ENCODE results near the gene SYCP2L.
"Not testable (repeated sequence)": the region's sequence is repeated elsewhere in the genome, so short reads cannot be mapped to it uniquely, and the experiment has no call there.

Gene SYCP2L

GRCh38 chr6:10877871-10878270 lies 9.0 kb upstream of the SYCP2L start:
- no peak for DNase-seq (ENCODE audit: low read depth in 2 of 2)
- TF ChIP-seq CTCF (IDR thresholded peaks at IDR 0.05; ENCODE audit: low read depth, low read length) = no peak
- no peak overlapping the region for H3K4me3 ChIP-seq (replicated peaks in 1 of 2; ENCODE audit: low read depth in 2 of 2, low read length in 2 of 2)

- no peak for TF ChIP-seq CTCF (IDR thresholded peaks at IDR 0.05; ENCODE audit: low read depth, low read length)
- DNase-seq (ENCODE audit: low read depth in 2 of 2) = no peak
Measured at GRCh38 chr6:10880366-10880765, 6.5 kb upstream of the SYCP2L start.

GRCh38 chr6:10882253-10882630 lies 4.6 kb upstream of the SYCP2L start:
- not testable (repeated sequence) for DNase-seq (ENCODE audit: low read depth in 2 of 2); H3K4me3 ChIP-seq (replicated peaks in 1 of 2; ENCODE audit: low read depth in 2 of 2, low read length in 2 of 2)

More at GRCh38 chr6:10880366-10880765, 6.5 kb upstream of the SYCP2L start:
- no peak overlapping the region for H3K4me3 ChIP-seq (replicated peaks in 1 of 2; ENCODE audit: low read depth in 2 of 2, low read length in 2 of 2)

GRCh38 chr6:10882657-10883171 lies 4.1 kb upstream of the SYCP2L start:
- DNase-seq (ENCODE audit: low read depth in 2 of 2) = no peak
- H3K4me3 ChIP-seq (replicated peaks in 1 of 2; ENCODE audit: low read depth in 2 of 2, low read length in 2 of 2) = no peak overlapping the region
- TF ChIP-seq CTCF (IDR thresholded peaks at IDR 0.05; ENCODE audit: low read depth, low read length) = no peak

- H3K4me3 ChIP-seq (replicated peaks in 1 of 2; ENCODE audit: low read depth in 2 of 2, low read length in 2 of 2) = no peak overlapping the region
- no peak for DNase-seq (ENCODE audit: low read depth in 2 of 2)
- no peak for TF ChIP-seq CTCF (IDR thresholded peaks at IDR 0.05; ENCODE audit: low read depth, low read length)
Measured at GRCh38 chr6:10883312-10884244, 3.3 kb upstream of the SYCP2L start.

GRCh38 chr6:10884245-10884972 lies 2.4 kb upstream of the SYCP2L start:
- no peak overlapping the region for H3K4me3 ChIP-seq (replicated peaks in 1 of 2; ENCODE audit: low read depth in 2 of 2, low read length in 2 of 2)
- DNase-seq (ENCODE audit: low read depth in 2 of 2) = no peak
- no peak for TF ChIP-seq CTCF (IDR thresholded peaks at IDR 0.05; ENCODE audit: low read depth, low read length)

GRCh38 chr6:10886365-10886690 lies 524 bp upstream of the SYCP2L start:
- DNase-seq (ENCODE audit: low read depth in 2 of 2); H3K4me3 ChIP-seq (replicated peaks in 1 of 2; ENCODE audit: low read depth in 2 of 2, low read length in 2 of 2): not testable (repeated sequence)

All from cardiac fibroblast (primary cell).